OCI-LY1 (cell line): ENCODE measurements around the gene TRAPPC13.

Source experiments
- CTCF ChIP-seq: fragments of 200-600 bp; sonication (generic), shearing (Covaris generic); IDR thresholded peaks from 2 replicates; pipeline ENCODE4 v1.5.1; 2017; ENCODE audit warnings: mild to moderate bottlenecking, antibody characterized with exemption, low read length, moderate library complexity, mixed read lengths
- EZH2 ChIP-seq: fragments of 200-600 bp; sonication (generic), shearing (Covaris generic); IDR thresholded peaks from 2 replicates; pipeline ENCODE4 v1.8.0; 2017; ENCODE audit warnings: borderline replicate concordance, mixed run types, mild to moderate bottlenecking, antibody characterized with exemption, low read length, moderate library complexity, mixed read lengths

GRCh38 chr5:65663804-65664521 lies 39.1 kb downstream of the TRAPPC13 start:
- no peak for TF ChIP-seq CTCF
- no peak for TF ChIP-seq EZH2
